HepG2 (cell line): ENCODE results near the gene TMEFF1. TPM values are rescaled to one million over a fixed set of nuclear protein-coding genes. Genes with fewer than 3 reads are reported as not detected.
A peak's percentile ranks its signal among the peaks of the same experiment; 100 is the strongest.

ENCODE experiments used
- ATAC-seq: fragments of 200-7000 bp; cut with Tn5 transposase; 3 replicates; pipeline ENCODE4 v1.9.1; 2020; ENCODE audit warnings: mild to moderate bottlenecking, moderate library complexity
- BruUV-seq: library from RNA; stranded (reverse); fragments of 400-500 nt; replicated peaks from 2 replicates; lab custom pipeline; 2021; lab: Mats Ljungman, UMichigan
- CTCF ChIA-PET: fragments of 300-600 bp; formaldehyde crosslinking; extraction: SDS; loops from one replicate; lab custom pipeline; 2021; ENCODE audit warnings: low total read pairs, inconsistent platforms, low intra/inter-chr PET ratio; lab: Yijun Ruan, JAX
- POLR2A ChIA-PET: fragments of 350-600 bp; sonication (Branson Sonifier 250); formaldehyde crosslinking; loops from one replicate; lab custom pipeline; 2020; ENCODE audit warnings: antibody characterized with exemption, inconsistent platforms; lab: Yijun Ruan, JAX
- DNase-seq: peaks from one replicate; pipeline ENCODE4 v3.0.0-alpha.2; 2015; ENCODE audit warnings: low spot score
- FAIRE-seq: peaks from 3 replicates; lab custom pipeline; 2011; peaks lifted over from hg19 to GRCh38; lab: Jason Lieb, UNC
- H2AFZ ChIP-seq: one replicate; pipeline ENCODE4 v1.6.1; 2011; ENCODE audit warnings: low read length, inconsistent platforms
- H3K27ac ChIP-seq: fragments of 300-600 bp; 3 replicates; pipeline ENCODE4 v1.8.0; 2011; ENCODE audit warnings: mixed run types, mild to moderate bottlenecking, mixed read lengths, low read length, inconsistent platforms; ENCODE audit not compliant: insufficient read depth; ENCODE audit errors: extremely low read length
- H3K27me3 ChIP-seq, 2 experiments: fragments of 200-600 bp in 1 of 2; 2 replicates in 1 of 2; 3 replicates in 1 of 2; pipeline versions ENCODE4 v1.6.0 to v1.8.0; 2011; ENCODE audit warnings: low read length in 2 of 2, mild to moderate bottlenecking in 2 of 2, moderate library complexity in 2 of 2, inconsistent platforms in 1 of 2; ENCODE audit not compliant: insufficient read depth in 2 of 2, control insufficient read depth in 1 of 2
- H3K36me3 ChIP-seq, 2 experiments: fragments of 200-600 bp in 1 of 2; replicated peaks in 1 of 2; 2 replicates in 1 of 2; 3 replicates in 1 of 2; pipeline versions ENCODE4 v1.5.1 to v1.8.0; 2011; ENCODE audit warnings: low read length in 2 of 2, inconsistent platforms in 1 of 2; ENCODE audit not compliant: insufficient read depth in 2 of 2, control insufficient read depth in 1 of 2
- H3K4me1 ChIP-seq: 2 replicates; pipeline ENCODE4 v1.5.1; 2012; ENCODE audit warnings: low read length, inconsistent platforms; ENCODE audit not compliant: insufficient read depth
- H3K4me2 ChIP-seq: 2 replicates; pipeline ENCODE4 v1.6.0; 2011; ENCODE audit warnings: low read depth, low read length, inconsistent platforms
- H3K4me3 ChIP-seq, 3 experiments: fragments of 200-600 bp in 1 of 3; sonication (generic), shearing (Covaris generic) in 1 of 3; replicated peaks in 1 of 3; 2 replicates each; pipeline ENCODE4 v1.5.1; 2011 to 2016; ENCODE audit warnings: low read length in 3 of 3, inconsistent platforms in 2 of 3, low read depth in 2 of 3, mild to moderate bottlenecking in 2 of 3, control low read depth in 1 of 3, mixed read lengths in 1 of 3; ENCODE audit not compliant: insufficient read depth in 1 of 3
- H3K79me2 ChIP-seq: one replicate; pipeline ENCODE4 v1.6.1; 2011; ENCODE audit warnings: low read length, inconsistent platforms; ENCODE audit not compliant: insufficient read depth
- H3K9ac ChIP-seq: 2 replicates; pipeline ENCODE4 v1.6.0; 2011; ENCODE audit warnings: mild to moderate bottlenecking, low read depth, low read length, inconsistent platforms; ENCODE audit not compliant: insufficient read depth
- H3K9me3 ChIP-seq: 2 replicates; pipeline ENCODE4 v1.5.1; 2012; ENCODE audit warnings: mild to moderate bottlenecking, low read length
- H4K20me1 ChIP-seq: 2 replicates; pipeline ENCODE4 v1.6.0; 2011; ENCODE audit warnings: inconsistent platforms, mild to moderate bottlenecking, low read length, moderate library complexity; ENCODE audit not compliant: insufficient read depth
- ARNTL ChIP-seq: sonication (generic); formaldehyde crosslinking; IDR thresholded peaks from 2 replicates; pipeline ENCODE4 v1.4.0; 2020; ENCODE audit warnings: mild to moderate bottlenecking, missing genetic modification reagents
- ATF3 ChIP-seq: sonication (generic); formaldehyde crosslinking; IDR thresholded peaks from 2 replicates; pipeline ENCODE4 v1.4.0; 2020; ENCODE audit warnings: missing genetic modification reagents
- BRD4 ChIP-seq: sonication (generic); formaldehyde crosslinking; IDR thresholded peaks from 2 replicates; pipeline ENCODE4 v1.4.0; 2020; ENCODE audit warnings: missing genetic modification reagents
- CTCF ChIP-seq: sonication (generic); formaldehyde crosslinking; IDR thresholded peaks from 2 replicates; pipeline ENCODE4 v1.5.0; 2020; ENCODE audit warnings: mild to moderate bottlenecking, missing genetic modification reagents, moderate library complexity
- DNMT1 ChIP-seq: sonication (generic); formaldehyde crosslinking; IDR thresholded peaks from 2 replicates; pipeline ENCODE4 v1.5.1; 2020; ENCODE audit warnings: mild to moderate bottlenecking, missing genetic modification reagents
- E2F5 ChIP-seq: sonication (generic); formaldehyde crosslinking; conservative IDR thresholded peaks from 2 replicates; pipeline ENCODE4 v1.4.0; 2020; ENCODE audit warnings: missing genetic modification reagents
- MEF2D ChIP-seq: sonication (generic); formaldehyde crosslinking; IDR thresholded peaks from 2 replicates; pipeline ENCODE4 v1.5.1; 2020; ENCODE audit warnings: mild to moderate bottlenecking, missing genetic modification reagents
- STAG1 ChIP-seq: sonication (generic); formaldehyde crosslinking; IDR thresholded peaks from 2 replicates; pipeline ENCODE4 v1.4.0; 2020; ENCODE audit warnings: missing genetic modification reagents
- YEATS2 ChIP-seq: sonication (generic); formaldehyde crosslinking; IDR thresholded peaks from 2 replicates; pipeline ENCODE4 v1.4.0; 2020; ENCODE audit warnings: missing genetic modification reagents, borderline replicate concordance
- ZNF598 ChIP-seq: sonication (generic); formaldehyde crosslinking; IDR thresholded peaks from 2 replicates; pipeline ENCODE4 v1.5.1; 2020; ENCODE audit warnings: mild to moderate bottlenecking, missing genetic modification reagents, borderline replicate concordance
- WGBS: methylation state at CpG from one replicate; pipeline ENCODE4 v1.1.6; 2017; ENCODE audit warnings: low lambda C conversion rate; 5-methylcytosine and 5-hydroxymethylcytosine counted together
- in situ Hi-C: cut with HindIII; loops from 2 replicates; pipeline ENCODE4 v1.10.0; 2017; ENCODE audit warnings: low pct_unique_long_range_greater_than_20kb; ENCODE audit not compliant: extremely low pct_ligation_motif_present
- intact Hi-C: fragments of 100-400 bp; cut with micrococcal nuclease; formaldehyde crosslinking; loops from one replicate; pipeline ENCODE4 v1.10.0; 2022; ENCODE audit not compliant: unreplicated experiment
- polyA plus RNA-seq, 8 experiments: library from polyadenylated mRNA; depleted of rRNA in 3 of 8; stranded (reverse) in 7 of 8; unstranded in 1 of 8; fragments of >200 nt; fragmentation: Illumina TruSeq in 4 of 8; extraction: Trizol in 4 of 8; gene quantifications; 2 replicates each; pipeline versions ENCODE4 v1.2.1 to v1.2.3, GENCODE V29; 2011 to 2016; ENCODE audit warnings: low read depth in 4 of 8, missing spikeins in 1 of 8, mixed read lengths in 1 of 8; ENCODE audit not compliant: insufficient read depth in 1 of 8
- total RNA-seq, 5 experiments: library from RNA; depleted of rRNA; stranded (reverse); fragments of >200 nt; fragmentation: Illumina TruSeq; extraction: Trizol; gene quantifications; 2 replicates each; pipeline ENCODE4 v1.2.3, GENCODE V29; 2016; ENCODE audit warnings: low read depth in 1 of 5

TMEFF1 gene
- total and polyA plus RNA-seq, 2 of the 13 experiments (the other 11 are each of a cell fraction or from before 2014, with no cell fraction given): 0.87 to 1.9 TPM

GRCh38 chr9:100445161-100445902 is 27.6 kb upstream of the TMEFF1 start:
- H4K20me1 ChIP-seq: no peaks in the 10 kb centered on the region
- ChIA-PET CTCF (interaction anchor here (0.7 kb wide), 1 partner anchor 150 kb away, joined by 3 read pairs; no protein-coding TSS in a partner anchor), POLR2A (no interaction called here)
- in situ Hi-C loops: no loop called here
- peaks cover 13% of the 10 kb centered on the region for H3K4me1 ChIP-seq
- H3K9me3 ChIP-seq: no peaks in the 10 kb centered on the region
- DNase-seq: no peak
- 92% methylated on average over 1 of the region's 1 CpG for WGBS
- ATAC-seq: no peak
- no peak overlapping the region for H3K27ac ChIP-seq
- BruUV-seq: no TSS peak
- FAIRE-seq: no peak
- TF ChIP-seq STAG1 (CRISPR knock-in tag) (peak; percentile 27; the same call in 1 of the 2 replicates), YEATS2 (CRISPR knock-in tag) (no peak), CTCF (CRISPR knock-in tag) (0 out of 2 replicates have a peak, but pooled peaks have one; percentile 16)
- TF ChIP-seq, all 625 proteins: peak for 2
- peaks cover 4 to 7% of the 10 kb centered on the region in 2 experiments; a peak in 4 of 5 replicates for H3K36me3 ChIP-seq
- no peak overlapping the region for H3K9ac ChIP-seq
- H2AFZ ChIP-seq: no peak overlapping the region
- no peaks in the 10 kb centered on the region for H3K27me3 ChIP-seq
- intact Hi-C loops: no loop called here
- H3K4me2 ChIP-seq: no peak overlapping the region
- H3K4me3 ChIP-seq: no peak overlapping the region
- peaks cover 4% of the 10 kb centered on the region for H3K79me2 ChIP-seq

GRCh38 chr9:100445903-100446549 is 26.9 kb upstream of the TMEFF1 start:
- in situ Hi-C loops: no loop called here
- H3K36me3 ChIP-seq: peaks cover 4 to 7% of the 10 kb centered on the region in 2 experiments; a peak in 4 of 5 replicates
- H2AFZ ChIP-seq: no peak overlapping the region
- intact Hi-C loops: no loop called here
- H3K4me2 ChIP-seq: no peak overlapping the region
- no peak overlapping the region for H3K27ac ChIP-seq
- ChIA-PET CTCF (interaction anchor here (0.7 kb wide), 1 partner anchor 150 kb away, joined by 3 read pairs; no protein-coding TSS in a partner anchor), POLR2A (no interaction called here)
- TF ChIP-seq E2F5 (CRISPR knock-in tag): no peak
- no peak for TF ChIP-seq DNMT1 (CRISPR knock-in tag)
- no peak for TF ChIP-seq ZNF598 (CRISPR knock-in tag)
- no peak for TF ChIP-seq ATF3
- no peak for TF ChIP-seq ARNTL (CRISPR knock-in tag)
- TF ChIP-seq BRD4 (CRISPR knock-in tag): no peak
- TF ChIP-seq MEF2D (CRISPR knock-in tag): no peak
- ATAC-seq: no peak
- no peak overlapping the region for H3K4me3 ChIP-seq
- no peaks in the 10 kb centered on the region for H4K20me1 ChIP-seq
- no peak overlapping the region for H3K9ac ChIP-seq
- WGBS: 85% methylated on average over 5 of the region's 5 CpGs
- H3K9me3 ChIP-seq: no peaks in the 10 kb centered on the region
- H3K4me1 ChIP-seq: peaks cover 12% of the 10 kb centered on the region
- H3K27me3 ChIP-seq: no peaks in the 10 kb centered on the region
- H3K79me2 ChIP-seq: peaks cover 4% of the 10 kb centered on the region
- FAIRE-seq: no peak
- DNase-seq: no peak
- BruUV-seq: no TSS peak
